HepG2 (cell line): ENCODE results near the gene GH2. TPM values are rescaled to one million over a fixed set of nuclear protein-coding genes. Genes with fewer than 3 reads are reported as not detected.

Source experiments
- ATF5 ChIP-seq: sonication (generic); formaldehyde crosslinking; IDR thresholded peaks from 2 replicates; pipeline ENCODE4 v1.4.0; 2020; ENCODE audit warnings: mild to moderate bottlenecking, low read depth, missing genetic modification reagents
- HMGXB3 ChIP-seq: sonication (generic); formaldehyde crosslinking; IDR thresholded peaks from 2 replicates; pipeline ENCODE4 v1.4.0; 2020; ENCODE audit warnings: missing genetic modification reagents, borderline replicate concordance
- ISX ChIP-seq: sonication (generic); formaldehyde crosslinking; conservative IDR thresholded peaks from 2 replicates; pipeline ENCODE4 v1.5.0; 2020; ENCODE audit warnings: missing genetic modification reagents
- JARID2 ChIP-seq: sonication (generic); formaldehyde crosslinking; IDR thresholded peaks from 2 replicates; pipeline ENCODE4 v1.8.1; 2023; ENCODE audit warnings: missing genetic modification reagents, inconsistent platforms; ENCODE audit not compliant: insufficient replicate concordance
- MAFG ChIP-seq: sonication (generic); formaldehyde crosslinking; IDR thresholded peaks from 2 replicates; pipeline ENCODE4 v1.5.1; 2020; ENCODE audit warnings: mild to moderate bottlenecking, missing genetic modification reagents
- MYPOP ChIP-seq: sonication (generic); formaldehyde crosslinking; IDR thresholded peaks from 2 replicates; pipeline ENCODE4 v1.8.1; 2023; ENCODE audit warnings: mild to moderate bottlenecking, moderate library complexity, missing genetic modification reagents
- PHF20 ChIP-seq: sonication (generic); formaldehyde crosslinking; IDR thresholded peaks from 2 replicates; pipeline ENCODE4 v1.5.0; 2020; ENCODE audit warnings: mild to moderate bottlenecking, missing genetic modification reagents
- PHF8 ChIP-seq: sonication (generic); formaldehyde crosslinking; IDR thresholded peaks from 2 replicates; pipeline ENCODE4 v1.5.0; 2020; ENCODE audit warnings: missing genetic modification reagents
- REPIN1 ChIP-seq: sonication (generic); formaldehyde crosslinking; IDR thresholded peaks from 2 replicates; pipeline ENCODE4 v1.8.0; 2022; ENCODE audit warnings: missing genetic modification reagents, low read depth, mild to moderate bottlenecking, borderline replicate concordance
- RXRA ChIP-seq: sonication (generic); formaldehyde crosslinking; IDR thresholded peaks from 2 replicates; pipeline ENCODE4 v1.5.1; 2020; ENCODE audit warnings: missing genetic modification reagents
- TCF7L2 ChIP-seq: IDR thresholded peaks from 2 replicates; pipeline ENCODE4 v1.6.1; 2011; ENCODE audit warnings: mild to moderate bottlenecking, low read depth, low read length, moderate library complexity
- ZBTB38 ChIP-seq: sonication (generic); formaldehyde crosslinking; IDR thresholded peaks from 2 replicates; pipeline ENCODE4 v1.5.1; 2020; ENCODE audit warnings: mild to moderate bottlenecking, missing genetic modification reagents
- ZFAT ChIP-seq: sonication (generic); formaldehyde crosslinking; conservative IDR thresholded peaks from 2 replicates; pipeline ENCODE4 v1.8.1; 2023; ENCODE audit warnings: missing genetic modification reagents, inconsistent platforms
- ZNF513 ChIP-seq: sonication (generic); formaldehyde crosslinking; conservative IDR thresholded peaks from 2 replicates; pipeline ENCODE4 v1.5.0; 2020; ENCODE audit warnings: missing genetic modification reagents
- ZNF761 ChIP-seq: sonication (generic); formaldehyde crosslinking; conservative IDR thresholded peaks from 2 replicates; pipeline ENCODE4 v1.4.0; 2020; ENCODE audit warnings: mild to moderate bottlenecking, missing genetic modification reagents
- polyA plus RNA-seq, 8 experiments: library from polyadenylated mRNA; depleted of rRNA in 3 of 8; stranded (reverse) in 7 of 8; unstranded in 1 of 8; fragments of >200 nt; fragmentation: Illumina TruSeq in 4 of 8; extraction: Trizol in 4 of 8; gene quantifications; 2 replicates each; pipeline versions ENCODE4 v1.2.1 to v1.2.3, GENCODE V29; 2011 to 2016; ENCODE audit warnings: low read depth in 4 of 8, missing spikeins in 1 of 8, mixed read lengths in 1 of 8; ENCODE audit not compliant: insufficient read depth in 1 of 8
- total RNA-seq, 5 experiments: library from RNA; depleted of rRNA; stranded (reverse); fragments of >200 nt; fragmentation: Illumina TruSeq; extraction: Trizol; gene quantifications; 2 replicates each; pipeline ENCODE4 v1.2.3, GENCODE V29; 2016; ENCODE audit warnings: low read depth in 1 of 5

Gene GH2
- total and polyA plus RNA-seq, 2 of the 13 experiments (the other 11 are each of a cell fraction or from before 2014, with no cell fraction given): not detected

- TF ChIP-seq HMGXB3 (no peak), PHF20 (CRISPR knock-in tag) (no peak), MAFG (CRISPR knock-in tag) (no peak), TCF7L2 (no peak), ZFAT (CRISPR knock-in tag) (no peak), RXRA (no peak), JARID2 (CRISPR knock-in tag) (no peak), MYPOP (no peak), ZBTB38 (peak; percentile 91; the same call in 1 of the 2 replicates), ZNF513 (CRISPR knock-in tag) (no peak), ATF5 (CRISPR knock-in tag) (no peak), REPIN1 (no peak), ISX (CRISPR knock-in tag) (no peak), ZNF761 (CRISPR knock-in tag) (no peak), PHF8 (no peak)
These were observed 32.7 kb downstream of the GH2 start (continued) for GRCh38 chr17:63848834-63849689.
